Activated CD4-positive, CD25-positive, alpha-beta regulatory T cell treated with anti-CD3 and anti-CD28 coated beads, Interleukin-2, amount 50 U/mL, for 72 hours (primary cell): ENCODE data around the gene PAN2.
"Not testable (repeated sequence)": the region's sequence is repeated elsewhere in the genome, so short reads cannot be mapped to it uniquely, and the experiment has no call there.

ENCODE experiments used
- DNase-seq: peaks from one replicate; pipeline ENCODE4 v3.0.0; 2021

Gene PAN2

GRCh38 chr12:56304276-56304675 lies 29.5 kb downstream of the PAN2 start:
- no peak for DNase-seq

- DNase-seq = no peak
These were observed 32.9 kb downstream of the PAN2 start for GRCh38 chr12:56300644-56301464.

GRCh38 chr12:56299853-56300643 lies 33.8 kb downstream of the PAN2 start, which contains the start of gene CS:
CS (minus strand) TSS chr12:56300330; CDS start chr12:56300201, 129 bp downstream.
- DNase-seq = peak; percentile 97

GRCh38 chr12:56299308-56299852 lies 34.4 kb downstream of the PAN2 start:
- DNase-seq = no peak

- no peak for DNase-seq
These were observed 35.0 kb downstream of the PAN2 start for GRCh38 chr12:56298828-56299227.

- no peak for DNase-seq
These were observed 36.4 kb downstream of the PAN2 start for GRCh38 chr12:56297400-56297799.

- DNase-seq = no peak
These were observed 37.5 kb downstream of the PAN2 start for GRCh38 chr12:56296295-56296694.

GRCh38 chr12:56293795-56294194 lies 40.0 kb downstream of the PAN2 start:
- DNase-seq = no peak

- DNase-seq = no peak
These were observed 45.0 kb downstream of the PAN2 start for GRCh38 chr12:56288705-56289387.

GRCh38 chr12:56286044-56286830 lies 47.6 kb downstream of the PAN2 start:
- no peak for DNase-seq

- DNase-seq = not testable (repeated sequence)
These were observed 49.5 kb downstream of the PAN2 start for GRCh38 chr12:56284263-56284662.

GRCh38 chr12:56282579-56282978 lies 51.2 kb downstream of the PAN2 start:
- no peak for DNase-seq

GRCh38 chr12:56282030-56282429 lies 51.8 kb downstream of the PAN2 start:
- DNase-seq = no peak

- no peak for DNase-seq
These were observed 53.0 kb downstream of the PAN2 start for GRCh38 chr12:56280849-56281248.

GRCh38 chr12:56278905-56279304 lies 54.9 kb downstream of the PAN2 start:
- DNase-seq = no peak

- no peak for DNase-seq
These were observed 59.5 kb downstream of the PAN2 start for GRCh38 chr12:56274299-56274698.

GRCh38 chr12:56272468-56272867 lies 61.3 kb downstream of the PAN2 start:
- not testable (repeated sequence) for DNase-seq

GRCh38 chr12:56271031-56271430 lies 62.8 kb downstream of the PAN2 start:
- no peak for DNase-seq

- no peak for DNase-seq
These were observed 66.2 kb downstream of the PAN2 start for GRCh38 chr12:56267443-56268071.

- DNase-seq = peak; percentile 82
These were observed 66.9 kb downstream of the PAN2 start, which contains the start of gene COQ10A for GRCh38 chr12:56266693-56267442. COQ10A (plus strand) TSS chr12:56266942; CDS start chr12:56267119, 177 bp downstream.
